Left lung (tissue), 10 donors: Measurements from ENCODE around the gene SLC15A5. TPM values are rescaled to one million over a fixed set of nuclear protein-coding genes. Genes with fewer than 3 reads are reported as not detected.

Source experiments
- ATAC-seq: fragments of 200-7000 bp; cut with Tn5 transposase; one replicate; pipeline ENCODE4 v1.9.1; 2020; ENCODE audit warnings: moderate library complexity
- DNase-seq, 4 donors: peaks; one replicate each; pipeline ENCODE4 v3.0.0-alpha.2; 2013 to 2020
- H3K27ac ChIP-seq, 2 donors: fragments of 200-600 bp; sonication (generic) in 1 of 2; one replicate each; pipeline versions ENCODE4 v1.5.0 to v1.8.0; 2020 to 2021
- H3K27me3 ChIP-seq, 2 donors: fragments of 200-600 bp; sonication (generic) in 1 of 2; one replicate each; pipeline versions ENCODE4 v1.5.0 to v1.8.0; 2020 to 2021
- H3K36me3 ChIP-seq, 2 donors: fragments of 200-600 bp; sonication (generic) in 1 of 2; one replicate each; pipeline versions ENCODE4 v1.5.0 to v1.8.0; 2020 to 2021
- H3K4me1 ChIP-seq, 2 donors: fragments of 200-600 bp; one replicate each; pipeline ENCODE4 v1.8.0; 2021
- H3K4me3 ChIP-seq, 2 donors: fragments of 200-600 bp; sonication (generic) in 1 of 2; one replicate each; pipeline versions ENCODE4 v1.5.0 to v1.8.0; 2020 to 2021; ENCODE audit warnings: mild to moderate bottlenecking in 1 of 2
- H3K9me3 ChIP-seq, 2 donors: fragments of 200-600 bp; sonication (generic) in 1 of 2; one replicate each; pipeline versions ENCODE4 v1.5.0 to v1.8.0; 2020 to 2021
- CTCF ChIP-seq, 2 donors: fragments of 200-600 bp; sonication (generic) in 1 of 2; IDR thresholded peaks; one replicate each; pipeline versions ENCODE4 v1.5.0 to v1.8.0; 2021; ENCODE audit warnings: antibody characterized with exemption in 2 of 2
- intact Hi-C, 2 donors: fragments of 100-400 bp; cut with DNase I; formaldehyde crosslinking; loops; one replicate each; pipeline versions ENCODE4 v1.11.2 to v1.14.2; 2022
- polyA plus RNA-seq, 6 donors: library from polyadenylated mRNA; unstranded; fragments of 120-200 nt; gene quantifications; one replicate each; pipeline ENCODE4 v1.2.1, GENCODE V29; 2013; ENCODE audit not compliant: insufficient read length in 6 of 6
- total RNA-seq, 2 donors: library from RNA; stranded (reverse); fragmentation: NEBNext Ultra II Directional; extraction: Animal tissue kit (Norgen Biotek cat#: 25700); gene quantifications; one replicate each; pipeline ENCODE4 v1.2.1, GENCODE V29; 2021
- donor health status: DM: no; HTN: yes; CAD: no.
- donor health status: DM: no; HTN: no; CAD: no.

The SLC15A5 gene
- total and polyA plus RNA-seq, 8 donors, result 0.07 TPM; not detected in 7

GRCh38 chr12:16159571-16159970 lies 117.9 kb downstream of the SLC15A5 start:
- no peak overlapping the region for H3K27ac ChIP-seq

GRCh38 chr12:16158050-16158449 lies 119.4 kb downstream of the SLC15A5 start:
- Histone ChIP-seq H3K9me3 (no peaks in the 10 kb centered on the region), H3K27me3 (no peaks in the 10 kb centered on the region), H3K4me3 (no peak overlapping the region), H3K27ac (no peak overlapping the region), H3K36me3 (no peaks in the 10 kb centered on the region), H3K4me1 (no peaks in the 10 kb centered on the region)
- intact Hi-C loops, result no loop called here
- no peak for TF ChIP-seq CTCF (IDR thresholded peaks at IDR 0.05)
- DNase-seq (no peak), ATAC-seq (no peak)

More at GRCh38 chr12:16159571-16159970, 117.9 kb downstream of the SLC15A5 start:
- Histone ChIP-seq H3K36me3 (no peaks in the 10 kb centered on the region), H3K4me1 (no peaks in the 10 kb centered on the region), H3K9me3 (no peaks in the 10 kb centered on the region), H3K27me3 (no peaks in the 10 kb centered on the region), H3K4me3 (no peak overlapping the region)
- no peak for ATAC-seq
- intact Hi-C loops, result no loop called here
- DNase-seq, result no peak
- no peak for TF ChIP-seq CTCF (IDR thresholded peaks at IDR 0.05)

GRCh38 chr12:16155938-16156337 lies 121.5 kb downstream of the SLC15A5 start:
- ATAC-seq (no peak), DNase-seq (no peak)
- Histone ChIP-seq H3K27ac (no peak overlapping the region), H3K27me3 (no peaks in the 10 kb centered on the region), H3K4me1 (no peaks in the 10 kb centered on the region), H3K36me3 (no peaks in the 10 kb centered on the region), H3K4me3 (no peak overlapping the region), H3K9me3 (no peaks in the 10 kb centered on the region)
- intact Hi-C loops, result no loop called here
- no peak for TF ChIP-seq CTCF (IDR thresholded peaks at IDR 0.05)

- H3K4me1 ChIP-seq, result no peaks in the 10 kb centered on the region
- H3K36me3 ChIP-seq, result no peaks in the 10 kb centered on the region
- H3K4me3 ChIP-seq, result no peak overlapping the region
- no peak for TF ChIP-seq CTCF (IDR thresholded peaks at IDR 0.05)
- no peaks in the 10 kb centered on the region for H3K9me3 ChIP-seq
- no peak overlapping the region for H3K27ac ChIP-seq
- H3K27me3 ChIP-seq, result no peaks in the 10 kb centered on the region
- no peak for ATAC-seq
- DNase-seq, result no peak
- intact Hi-C loops, result no loop called here
These were observed 122.5 kb downstream of the SLC15A5 start for GRCh38 chr12:16154990-16155389.

- Histone ChIP-seq H3K36me3 (no peaks in the 10 kb centered on the region), H3K27ac (no peak overlapping the region), H3K27me3 (no peaks in the 10 kb centered on the region), H3K4me3 (no peak overlapping the region), H3K4me1 (peaks cover 0 to 7% of the 10 kb centered on the region in 2 donors), H3K9me3 (no peaks in the 10 kb centered on the region)
- intact Hi-C loops, result no loop called here
- ATAC-seq, result no peak
- TF ChIP-seq CTCF (IDR thresholded peaks at IDR 0.05), result no peak
- no peak for DNase-seq
These were observed 124.4 kb downstream of the SLC15A5 start for GRCh38 chr12:16152885-16153673.
